SK-N-SH (cell line): Measurements from ENCODE around the gene SCYL1. TPM values are rescaled to one million over a fixed set of nuclear protein-coding genes. Genes with fewer than 3 reads are reported as not detected.
A peak's percentile ranks its signal among the peaks of the same experiment; 100 is the strongest.

Experiments
- CTCF ChIA-PET: fragments of 300-600, 350-600 bp; formaldehyde crosslinking; extraction: SDS; loops from one replicate; lab custom pipeline; 2021; lab: Yijun Ruan, JAX
- POLR2A ChIA-PET: fragments of 350-600 bp; sonication (Branson Sonifier 250); formaldehyde crosslinking; extraction: SDS; loops from one replicate; lab custom pipeline; 2020; ENCODE audit warnings: antibody characterized with exemption, inconsistent platforms; lab: Yijun Ruan, JAX
- DNase-seq: peaks from one replicate; pipeline ENCODE4 v3.0.0; 2012
- H2AFZ ChIP-seq: fragments of 200-600 bp; sonication (generic); 2 replicates; pipeline ENCODE4 v1.8.1; 2016; ENCODE audit warnings: antibody characterized with exemption, mild to moderate bottlenecking, low read depth
- H3F3A ChIP-seq: fragments of 200-600 bp; sonication (generic); replicated peaks from 2 replicates; pipeline ENCODE3; 2016; ENCODE audit warnings: antibody characterized with exemption, mild to moderate bottlenecking; ENCODE audit not compliant: insufficient read depth
- H3K27ac ChIP-seq, 2 experiments: fragments of 200-500 bp in 1 of 2; fragments of 200-600 bp in 1 of 2; sonication (Bioruptor generic) in 1 of 2; sonication (generic), shearing (Covaris generic) in 1 of 2; 2 replicates each; pipeline versions ENCODE4 v1.5.1 to v1.6.1; 2014 to 2016; ENCODE audit warnings: low read depth in 2 of 2, inconsistent platforms in 1 of 2, low read length in 1 of 2, mild to moderate bottlenecking in 1 of 2, mixed read lengths in 1 of 2
- H3K27me3 ChIP-seq: fragments of 200-600 bp; sonication (generic), shearing (Covaris generic); 2 replicates; pipeline ENCODE4 v1.6.1; 2016; ENCODE audit warnings: mixed run types; ENCODE audit not compliant: insufficient read depth
- H3K36me3 ChIP-seq, 2 experiments: fragments of 200-500 bp in 1 of 2; fragments of 200-600 bp in 1 of 2; sonication (Bioruptor generic) in 1 of 2; sonication (generic) in 1 of 2; replicated peaks in 1 of 2; 2 replicates each; pipeline versions ENCODE3 to v1.5.1; 2014 to 2016; ENCODE audit warnings: low read length in 1 of 2, mild to moderate bottlenecking in 1 of 2; ENCODE audit not compliant: insufficient read depth in 2 of 2, control insufficient read depth in 1 of 2
- H3K4me1 ChIP-seq, 2 experiments: fragments of 200-500 bp in 1 of 2; fragments of 200-600 bp in 1 of 2; sonication (Bioruptor generic) in 1 of 2; sonication (generic), shearing (Covaris generic) in 1 of 2; 2 replicates each; pipeline versions ENCODE4 v1.5.1 to v1.6.1; 2014 to 2016; ENCODE audit warnings: low read depth in 1 of 2, low read length in 1 of 2, mixed run types in 1 of 2; ENCODE audit not compliant: insufficient read depth in 2 of 2, control insufficient read depth in 1 of 2
- H3K4me2 ChIP-seq: fragments of 200-600 bp; sonication (generic), shearing (Covaris generic); 2 replicates; pipeline ENCODE4 v1.6.1; 2017; ENCODE audit warnings: mixed run types
- H3K4me3 ChIP-seq, 2 experiments: fragments of 200-500 bp in 1 of 2; fragments of 200-600 bp in 1 of 2; sonication (Bioruptor generic) in 1 of 2; sonication (generic), shearing (Covaris generic) in 1 of 2; 2 replicates each; pipeline versions ENCODE4 v1.5.1 to v1.8.1; 2014 to 2016; ENCODE audit warnings: low read depth in 2 of 2, inconsistent platforms in 1 of 2, low read length in 1 of 2, mild to moderate bottlenecking in 1 of 2, mixed read lengths in 1 of 2, moderate library complexity in 1 of 2
- H3K79me2 ChIP-seq: fragments of 200-600 bp; sonication (generic); 2 replicates; pipeline ENCODE4 v1.8.1; 2017; ENCODE audit warnings: mild to moderate bottlenecking; ENCODE audit not compliant: insufficient read depth
- H3K9ac ChIP-seq: fragments of 200-600 bp; sonication (generic); 2 replicates; pipeline ENCODE4 v1.6.1; 2017; ENCODE audit warnings: mixed run types
- H3K9me2 ChIP-seq: fragments of 200-600 bp; sonication (generic); 2 replicates; pipeline ENCODE4 v1.6.1; 2017; ENCODE audit warnings: mixed run types
- H3K9me3 ChIP-seq: fragments of 200-600 bp; sonication (generic); 2 replicates; pipeline ENCODE4 v1.6.1; 2017; ENCODE audit warnings: mixed run types, mild to moderate bottlenecking, moderate library complexity
- H4K20me1 ChIP-seq: fragments of 200-600 bp; sonication (generic); 2 replicates; pipeline ENCODE4 v1.6.1; 2017; ENCODE audit warnings: mild to moderate bottlenecking, mixed run types; ENCODE audit not compliant: insufficient read depth
- ELF1 ChIP-seq: IDR thresholded peaks from 2 replicates; pipeline ENCODE4 v1.4.0; 2012
- EP300 ChIP-seq, 2 experiments: IDR thresholded peaks; 2 replicates each; pipeline versions ENCODE4 v1.4.0 to v1.6.1; 2012; ENCODE audit warnings: borderline replicate concordance in 1 of 2, low read depth in 1 of 2, low read length in 1 of 2
- FOSL2 ChIP-seq: IDR thresholded peaks from 2 replicates; pipeline ENCODE4 v1.4.0; 2012; ENCODE audit warnings: low read depth, mild to moderate bottlenecking, moderate library complexity, borderline replicate concordance
- FOXM1 ChIP-seq: IDR thresholded peaks from 2 replicates; pipeline ENCODE4 v1.4.0; 2012; ENCODE audit warnings: low read depth, mild to moderate bottlenecking
- GABPA ChIP-seq: IDR thresholded peaks from 2 replicates; pipeline ENCODE4 v1.4.0; 2012; ENCODE audit warnings: low read depth, mild to moderate bottlenecking
- MXI1 ChIP-seq: IDR thresholded peaks from 2 replicates; pipeline ENCODE4 v1.6.1; 2012; ENCODE audit warnings: mild to moderate bottlenecking, low read depth, low read length, improper control_type of control experiment
- NRF1 ChIP-seq: IDR thresholded peaks from 2 replicates; pipeline ENCODE4 v1.6.1; 2012; ENCODE audit warnings: low read depth, mild to moderate bottlenecking, low read length
- POLR2AphosphoS5 ChIP-seq: IDR thresholded peaks from 2 replicates; pipeline ENCODE4 v1.6.1; 2012; ENCODE audit warnings: low read depth, low read length
- RXRA ChIP-seq: IDR thresholded peaks from 2 replicates; pipeline ENCODE4 v1.4.0; 2012; ENCODE audit warnings: low read depth, mild to moderate bottlenecking, borderline replicate concordance
- SIN3A ChIP-seq: IDR thresholded peaks from 2 replicates; pipeline ENCODE4 v1.6.1; 2012; ENCODE audit warnings: low read depth, mild to moderate bottlenecking, low read length, moderate library complexity, borderline replicate concordance
- SMC3 ChIP-seq: IDR thresholded peaks from 2 replicates; pipeline ENCODE4 v1.6.1; 2012; ENCODE audit warnings: low read depth, low read length, improper control_type of control experiment
- TEAD4 ChIP-seq: IDR thresholded peaks from 2 replicates; pipeline ENCODE4 v1.4.0; 2012; ENCODE audit warnings: mild to moderate bottlenecking, borderline replicate concordance; ENCODE audit not compliant: insufficient read depth
- YY1 ChIP-seq: IDR thresholded peaks from 2 replicates; pipeline ENCODE4 v1.4.0; 2012; ENCODE audit warnings: low read depth, mild to moderate bottlenecking
- WGBS: methylation state at CpG from one replicate; pipeline ENCODE4 v1.1.6; 2017; ENCODE audit warnings: low lambda C conversion rate; 5-methylcytosine and 5-hydroxymethylcytosine counted together
- polyA plus RNA-seq, 3 experiments: library from polyadenylated mRNA; depleted of rRNA; stranded (reverse); fragments of >200 nt; gene quantifications; 2 replicates each; pipeline ENCODE4 v1.2.3, GENCODE V29; 2012
- TF ChIP-seq, protein P1 (sequence below): IDR thresholded peaks from 2 replicates; pipeline ENCODE4; 2012
- TF ChIP-seq, protein P2 (sequence below): fragments of 200-600 bp; sonication (generic); IDR thresholded peaks from 2 replicates; pipeline ENCODE4 v1.6.1; 2017; ENCODE audit warnings: antibody characterized with exemption, mild to moderate bottlenecking, moderate library complexity
- TF ChIP-seq, protein P3 (sequence below): IDR thresholded peaks from 2 replicates; pipeline ENCODE4 v1.4.0; 2012; ENCODE audit warnings: low read depth, borderline replicate concordance
- TF ChIP-seq, protein P4 (sequence below): IDR thresholded peaks from 2 replicates; pipeline ENCODE4 v1.4.0; 2012; ENCODE audit warnings: low read depth, borderline replicate concordance
- TF ChIP-seq, protein P5 (sequence below): IDR thresholded peaks from 2 replicates; pipeline ENCODE4 v1.4.0; 2012; ENCODE audit warnings: low read depth

The SCYL1 gene
- polyA plus RNA-seq, 1 of the 3 experiments (the other 2 are of a cell fraction): 79.9 TPM

DNA sequence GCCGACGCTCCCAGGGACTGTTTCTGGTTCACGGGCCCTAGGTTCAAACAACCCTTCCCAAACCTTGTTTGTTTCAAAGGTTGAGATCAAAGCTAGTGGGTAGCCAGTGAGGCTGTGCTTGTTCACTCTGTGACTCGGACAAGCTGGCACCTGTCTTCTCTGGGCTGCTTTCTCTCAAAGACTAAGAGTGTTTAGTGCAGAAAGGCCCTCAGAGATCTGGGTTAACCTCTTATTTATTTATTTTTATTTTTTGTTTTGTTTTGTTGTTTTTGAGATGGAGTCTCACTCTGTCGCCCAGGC lies 39.0 kb upstream of the SCYL1 start:
- Histone ChIP-seq H3K27ac (peak overlapping the region; percentile 99 to 100), H3K9me2 (no peaks in the 10 kb centered on the region), H2AFZ (no peak overlapping the region; the same call in 1 of the 2 replicates), H4K20me1 (no peaks in the 10 kb centered on the region), H3K36me3 (no peaks in the 10 kb centered on the region), H3K79me2 (peaks cover 82% of the 10 kb centered on the region), H3K4me2 (peak overlapping the region; percentile 48), H3K27me3 (no peaks in the 10 kb centered on the region), H3F3A (peaks cover 72% of the 10 kb centered on the region), H3K4me1 (peaks cover 55 to 58% of the 10 kb centered on the region in 2 experiments), H3K9ac (peak overlapping the region; percentile 67), H3K4me3 (no peak overlapping the region), H3K9me3 (no peaks in the 10 kb centered on the region)
- TF ChIP-seq, protein P1, sequence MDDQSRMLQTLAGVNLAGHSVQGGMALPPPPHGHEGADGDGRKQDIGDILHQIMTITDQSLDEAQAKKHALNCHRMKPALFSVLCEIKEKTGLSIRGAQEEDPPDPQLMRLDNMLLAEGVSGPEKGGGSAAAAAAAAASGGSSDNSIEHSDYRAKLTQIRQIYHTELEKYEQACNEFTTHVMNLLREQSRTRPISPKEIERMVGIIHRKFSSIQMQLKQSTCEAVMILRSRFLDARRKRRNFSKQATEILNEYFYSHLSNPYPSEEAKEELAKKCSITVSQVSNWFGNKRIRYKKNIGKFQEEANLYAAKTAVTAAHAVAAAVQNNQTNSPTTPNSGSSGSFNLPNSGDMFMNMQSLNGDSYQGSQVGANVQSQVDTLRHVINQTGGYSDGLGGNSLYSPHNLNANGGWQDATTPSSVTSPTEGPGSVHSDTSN: no peak
- TF ChIP-seq FOSL2: no peak
- no peak for TF ChIP-seq YY1
- TF ChIP-seq FOXM1: no peak
- no peak for TF ChIP-seq NRF1
- TF ChIP-seq SMC3: no peak
- TF ChIP-seq MXI1: no peak
- TF ChIP-seq GABPA: no peak
- TF ChIP-seq, protein P2, sequence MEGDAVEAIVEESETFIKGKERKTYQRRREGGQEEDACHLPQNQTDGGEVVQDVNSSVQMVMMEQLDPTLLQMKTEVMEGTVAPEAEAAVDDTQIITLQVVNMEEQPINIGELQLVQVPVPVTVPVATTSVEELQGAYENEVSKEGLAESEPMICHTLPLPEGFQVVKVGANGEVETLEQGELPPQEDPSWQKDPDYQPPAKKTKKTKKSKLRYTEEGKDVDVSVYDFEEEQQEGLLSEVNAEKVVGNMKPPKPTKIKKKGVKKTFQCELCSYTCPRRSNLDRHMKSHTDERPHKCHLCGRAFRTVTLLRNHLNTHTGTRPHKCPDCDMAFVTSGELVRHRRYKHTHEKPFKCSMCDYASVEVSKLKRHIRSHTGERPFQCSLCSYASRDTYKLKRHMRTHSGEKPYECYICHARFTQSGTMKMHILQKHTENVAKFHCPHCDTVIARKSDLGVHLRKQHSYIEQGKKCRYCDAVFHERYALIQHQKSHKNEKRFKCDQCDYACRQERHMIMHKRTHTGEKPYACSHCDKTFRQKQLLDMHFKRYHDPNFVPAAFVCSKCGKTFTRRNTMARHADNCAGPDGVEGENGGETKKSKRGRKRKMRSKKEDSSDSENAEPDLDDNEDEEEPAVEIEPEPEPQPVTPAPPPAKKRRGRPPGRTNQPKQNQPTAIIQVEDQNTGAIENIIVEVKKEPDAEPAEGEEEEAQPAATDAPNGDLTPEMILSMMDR: no peak
- TF ChIP-seq ELF1: no peak
- TF ChIP-seq, protein P3, sequence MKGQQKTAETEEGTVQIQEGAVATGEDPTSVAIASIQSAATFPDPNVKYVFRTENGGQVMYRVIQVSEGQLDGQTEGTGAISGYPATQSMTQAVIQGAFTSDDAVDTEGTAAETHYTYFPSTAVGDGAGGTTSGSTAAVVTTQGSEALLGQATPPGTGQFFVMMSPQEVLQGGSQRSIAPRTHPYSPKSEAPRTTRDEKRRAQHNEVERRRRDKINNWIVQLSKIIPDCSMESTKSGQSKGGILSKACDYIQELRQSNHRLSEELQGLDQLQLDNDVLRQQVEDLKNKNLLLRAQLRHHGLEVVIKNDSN: no peak
- TF ChIP-seq RXRA: no peak
- ChIA-PET CTCF (interaction anchor here (3.1 to 8.3 kb wide), 3 partner anchors 8 to 14 kb away, joined by 11 to 58 read pairs (median 44); partner anchors contain the start of gene MALAT1), POLR2A (interaction anchor here (1.1 to 26.8 kb wide), 4 partner anchors 11 to 63 kb away, joined by 3 to 1027 read pairs (median 437); partner anchors contain the start of genes MALAT1 and NEAT1)
- no peak for DNase-seq
- WGBS: 59% methylated on average over 5 of the region's 5 CpGs

DNA sequence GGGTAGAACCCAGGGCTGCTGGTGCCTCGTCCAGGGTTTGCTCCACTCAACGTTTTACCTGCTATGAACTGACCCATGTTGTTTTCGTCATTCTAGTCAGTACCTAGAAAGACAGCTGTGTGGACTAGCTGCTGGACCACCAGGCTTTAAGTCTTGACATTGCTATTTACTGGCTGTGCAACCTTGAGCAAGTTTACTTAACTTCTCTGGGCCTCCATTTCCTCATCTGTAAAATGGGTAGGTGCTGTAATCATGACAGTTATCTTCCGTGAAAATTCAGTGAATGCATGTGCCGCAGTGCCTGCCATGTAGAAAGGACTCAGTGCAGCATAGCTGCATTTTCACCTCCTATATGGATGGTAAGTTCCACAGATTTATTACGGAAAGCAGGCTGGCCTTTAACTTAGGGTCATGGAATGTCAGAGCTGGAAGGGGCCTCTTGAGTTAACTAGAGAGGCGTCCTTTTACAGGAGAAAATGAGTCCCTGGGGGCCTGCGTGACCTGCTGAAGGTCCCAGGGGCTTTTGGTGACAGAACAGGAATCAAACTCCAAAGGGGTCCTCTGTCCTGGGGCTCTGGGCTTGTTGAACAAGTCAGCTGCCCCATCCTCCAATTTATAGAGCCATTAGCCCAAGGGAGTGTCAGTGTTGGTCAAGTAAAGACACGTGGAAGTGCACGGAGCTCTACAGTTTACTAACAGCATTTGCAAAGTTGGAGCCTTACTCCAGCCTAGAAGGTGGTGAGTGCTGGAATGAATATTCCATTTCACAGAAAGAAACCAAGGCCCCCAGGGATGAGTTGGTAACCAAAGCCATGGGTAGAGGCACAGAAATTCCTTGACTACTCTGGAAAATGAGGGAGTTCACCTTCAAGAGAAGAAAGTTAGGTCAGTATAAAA lies 38.1 kb upstream of the SCYL1 start:
- peaks cover 88% of the 10 kb centered on the region for H3K79me2 ChIP-seq
- ChIA-PET POLR2A (interaction anchor here (0.6 to 26.8 kb wide), 7 partner anchors 12 to 1302 kb away, joined by 3 to 1027 read pairs (median 5); partner anchors contain the start of genes MALAT1 and NEAT1), CTCF (interaction anchor here (1.1 to 8.3 kb wide), 6 partner anchors 9 to 105 kb away, joined by 3 to 58 read pairs (median 8); partner anchors contain the start of gene MALAT1)
- H4K20me1 ChIP-seq: no peaks in the 10 kb centered on the region
- H3K27ac ChIP-seq: peak overlapping the region; percentile 99 to 100
- no peaks in the 10 kb centered on the region for H3K36me3 ChIP-seq
- H3K4me1 ChIP-seq: peaks cover 62 to 64% of the 10 kb centered on the region in 2 experiments
- TF ChIP-seq GABPA (no peak), POLR2AphosphoS5 (no peak), SIN3A (no peak), TEAD4 (no peak), EP300 (IDR thresholded peaks at IDR 0.05; ENCODE audit: borderline replicate concordance in 1 of 2, low read depth in 1 of 2, low read length in 1 of 2) (no peak)
- TF ChIP-seq, protein P4, sequence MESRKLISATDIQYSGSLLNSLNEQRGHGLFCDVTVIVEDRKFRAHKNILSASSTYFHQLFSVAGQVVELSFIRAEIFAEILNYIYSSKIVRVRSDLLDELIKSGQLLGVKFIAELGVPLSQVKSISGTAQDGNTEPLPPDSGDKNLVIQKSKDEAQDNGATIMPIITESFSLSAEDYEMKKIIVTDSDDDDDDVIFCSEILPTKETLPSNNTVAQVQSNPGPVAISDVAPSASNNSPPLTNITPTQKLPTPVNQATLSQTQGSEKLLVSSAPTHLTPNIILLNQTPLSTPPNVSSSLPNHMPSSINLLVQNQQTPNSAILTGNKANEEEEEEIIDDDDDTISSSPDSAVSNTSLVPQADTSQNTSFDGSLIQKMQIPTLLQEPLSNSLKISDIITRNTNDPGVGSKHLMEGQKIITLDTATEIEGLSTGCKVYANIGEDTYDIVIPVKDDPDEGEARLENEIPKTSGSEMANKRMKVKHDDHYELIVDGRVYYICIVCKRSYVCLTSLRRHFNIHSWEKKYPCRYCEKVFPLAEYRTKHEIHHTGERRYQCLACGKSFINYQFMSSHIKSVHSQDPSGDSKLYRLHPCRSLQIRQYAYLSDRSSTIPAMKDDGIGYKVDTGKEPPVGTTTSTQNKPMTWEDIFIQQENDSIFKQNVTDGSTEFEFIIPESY: no peak
- TF ChIP-seq, protein P5, sequence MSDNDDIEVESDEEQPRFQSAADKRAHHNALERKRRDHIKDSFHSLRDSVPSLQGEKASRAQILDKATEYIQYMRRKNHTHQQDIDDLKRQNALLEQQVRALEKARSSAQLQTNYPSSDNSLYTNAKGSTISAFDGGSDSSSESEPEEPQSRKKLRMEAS: no peak
- H3K9me3 ChIP-seq: no peaks in the 10 kb centered on the region
- no peak for DNase-seq
- H3K9ac ChIP-seq: peak overlapping the region; percentile 84
- 73% methylated on average over 10 of the region's 10 CpGs for WGBS
- no peaks in the 10 kb centered on the region for H3K27me3 ChIP-seq
- peak overlapping the region in 1 of 2 experiments; percentile 4; a peak in 1 of 4 replicates for H3K4me3 ChIP-seq
- H3K4me2 ChIP-seq: peak overlapping the region; percentile 71
- no peaks in the 10 kb centered on the region for H3K9me2 ChIP-seq
- H2AFZ ChIP-seq: no peak overlapping the region
- peaks cover 72% of the 10 kb centered on the region for H3F3A ChIP-seq
